ENCODE results near the gene CCR3.

CCR3 gene

GRCh38 chr3:46291046-46291445 lies 48.8 kb downstream of the CCR3 start:
- no peak overlapping the region for H3K9ac ChIP-seq (ENCODE audit: low read depth, low read length)
- H3K4me3 ChIP-seq (ENCODE audit: low read length): no peak overlapping the region
- H3K27me3 ChIP-seq (ENCODE audit: insufficient read depth, low read length): no peaks in the 10 kb centered on the region
- no peak overlapping the region for H3K27ac ChIP-seq (ENCODE audit: low read length)
- no peaks in the 10 kb centered on the region for H3K9me3 ChIP-seq (ENCODE audit: insufficient read depth, low read depth, low read length)
- H3K36me3 ChIP-seq (ENCODE audit: insufficient read depth, low read depth, low read length): no peaks in the 10 kb centered on the region
- no peaks in the 10 kb centered on the region for H3K4me1 ChIP-seq (ENCODE audit: insufficient read depth, low read length)

- H3K27ac ChIP-seq (ENCODE audit: low read length): no peak overlapping the region
- H3K4me3 ChIP-seq (ENCODE audit: low read length): no peak overlapping the region
- H3K36me3 ChIP-seq (ENCODE audit: insufficient read depth, low read depth, low read length): no peaks in the 10 kb centered on the region
- H3K9ac ChIP-seq (ENCODE audit: low read depth, low read length): no peak overlapping the region
- H3K4me1 ChIP-seq (ENCODE audit: insufficient read depth, low read length): no peaks in the 10 kb centered on the region
- H3K9me3 ChIP-seq (ENCODE audit: insufficient read depth, low read depth, low read length): no peaks in the 10 kb centered on the region
- no peaks in the 10 kb centered on the region for H3K27me3 ChIP-seq (ENCODE audit: insufficient read depth, low read length)
Measured at GRCh38 chr3:46293035-46293724, 50.9 kb downstream of the CCR3 start.

GRCh38 chr3:46293991-46294833 lies 52.0 kb downstream of the CCR3 start:
- Histone ChIP-seq H3K4me1 (ENCODE audit: insufficient read depth, low read length) (no peaks in the 10 kb centered on the region), H3K9ac (ENCODE audit: low read depth, low read length) (no peak overlapping the region), H3K4me3 (ENCODE audit: low read length) (no peak overlapping the region)

GRCh38 chr3:46296826-46297225 lies 54.6 kb downstream of the CCR3 start:
- Histone ChIP-seq H3K4me3 (ENCODE audit: low read length) (no peak overlapping the region), H3K27ac (ENCODE audit: low read length) (no peak overlapping the region), H3K27me3 (ENCODE audit: insufficient read depth, low read length) (no peaks in the 10 kb centered on the region), H3K36me3 (ENCODE audit: insufficient read depth, low read depth, low read length) (no peaks in the 10 kb centered on the region), H3K9me3 (ENCODE audit: insufficient read depth, low read depth, low read length) (no peaks in the 10 kb centered on the region), H3K4me1 (ENCODE audit: insufficient read depth, low read length) (no peaks in the 10 kb centered on the region), H3K9ac (ENCODE audit: low read depth, low read length) (no peak overlapping the region)

More at GRCh38 chr3:46293991-46294833, 52.0 kb downstream of the CCR3 start:
- no peaks in the 10 kb centered on the region for H3K36me3 ChIP-seq (ENCODE audit: insufficient read depth, low read depth, low read length)
- no peaks in the 10 kb centered on the region for H3K9me3 ChIP-seq (ENCODE audit: insufficient read depth, low read depth, low read length)
- no peaks in the 10 kb centered on the region for H3K27me3 ChIP-seq (ENCODE audit: insufficient read depth, low read length)
- no peak overlapping the region for H3K27ac ChIP-seq (ENCODE audit: low read length)

- H3K9me3 ChIP-seq (ENCODE audit: insufficient read depth, low read depth, low read length): no peaks in the 10 kb centered on the region
- no peaks in the 10 kb centered on the region for H3K4me1 ChIP-seq (ENCODE audit: insufficient read depth, low read length)
- no peak overlapping the region for H3K4me3 ChIP-seq (ENCODE audit: low read length)
- no peaks in the 10 kb centered on the region for H3K36me3 ChIP-seq (ENCODE audit: insufficient read depth, low read depth, low read length)
- no peaks in the 10 kb centered on the region for H3K27me3 ChIP-seq (ENCODE audit: insufficient read depth, low read length)
- no peak overlapping the region for H3K9ac ChIP-seq (ENCODE audit: low read depth, low read length)
- no peak overlapping the region for H3K27ac ChIP-seq (ENCODE audit: low read length)
Measured at GRCh38 chr3:46297658-46298423, 55.6 kb downstream of the CCR3 start.

GRCh38 chr3:46298871-46299607 lies 56.8 kb downstream of the CCR3 start:
- no peaks in the 10 kb centered on the region for H3K9me3 ChIP-seq (ENCODE audit: insufficient read depth, low read depth, low read length)
- no peak overlapping the region for H3K9ac ChIP-seq (ENCODE audit: low read depth, low read length)
- H3K36me3 ChIP-seq (ENCODE audit: insufficient read depth, low read depth, low read length): no peaks in the 10 kb centered on the region
- H3K27me3 ChIP-seq (ENCODE audit: insufficient read depth, low read length): no peaks in the 10 kb centered on the region
- no peak overlapping the region for H3K4me3 ChIP-seq (ENCODE audit: low read length)
- H3K27ac ChIP-seq (ENCODE audit: low read length): no peak overlapping the region
- H3K4me1 ChIP-seq (ENCODE audit: insufficient read depth, low read length): no peaks in the 10 kb centered on the region

- H3K27me3 ChIP-seq (ENCODE audit: insufficient read depth, low read length): no peaks in the 10 kb centered on the region
- H3K36me3 ChIP-seq (ENCODE audit: insufficient read depth, low read depth, low read length): no peaks in the 10 kb centered on the region
- no peak overlapping the region for H3K4me3 ChIP-seq (ENCODE audit: low read length)
- no peaks in the 10 kb centered on the region for H3K4me1 ChIP-seq (ENCODE audit: insufficient read depth, low read length)
- no peak overlapping the region for H3K27ac ChIP-seq (ENCODE audit: low read length)
- no peak overlapping the region for H3K9ac ChIP-seq (ENCODE audit: low read depth, low read length)
- H3K9me3 ChIP-seq (ENCODE audit: insufficient read depth, low read depth, low read length): no peaks in the 10 kb centered on the region
Measured at GRCh38 chr3:46299608-46300460, 57.6 kb downstream of the CCR3 start.

GRCh38 chr3:46300461-46300789 lies 58.2 kb downstream of the CCR3 start:
- Histone ChIP-seq H3K27ac (ENCODE audit: low read length) (no peak overlapping the region), H3K4me1 (ENCODE audit: insufficient read depth, low read length) (no peaks in the 10 kb centered on the region), H3K9me3 (ENCODE audit: insufficient read depth, low read depth, low read length) (no peaks in the 10 kb centered on the region), H3K9ac (ENCODE audit: low read depth, low read length) (no peak overlapping the region), H3K36me3 (ENCODE audit: insufficient read depth, low read depth, low read length) (no peaks in the 10 kb centered on the region), H3K27me3 (ENCODE audit: insufficient read depth, low read length) (no peaks in the 10 kb centered on the region), H3K4me3 (ENCODE audit: low read length) (no peak overlapping the region)

GRCh38 chr3:46301122-46301835 lies 59.0 kb downstream of the CCR3 start:
- no peak overlapping the region for H3K9ac ChIP-seq (ENCODE audit: low read depth, low read length)
- no peaks in the 10 kb centered on the region for H3K4me1 ChIP-seq (ENCODE audit: insufficient read depth, low read length)
- H3K27me3 ChIP-seq (ENCODE audit: insufficient read depth, low read length): no peaks in the 10 kb centered on the region
- H3K4me3 ChIP-seq (ENCODE audit: low read length): no peak overlapping the region
- no peaks in the 10 kb centered on the region for H3K36me3 ChIP-seq (ENCODE audit: insufficient read depth, low read depth, low read length)
- H3K27ac ChIP-seq (ENCODE audit: low read length): no peak overlapping the region
- H3K9me3 ChIP-seq (ENCODE audit: insufficient read depth, low read depth, low read length): no peaks in the 10 kb centered on the region

GRCh38 chr3:46303240-46303639 lies 61.0 kb downstream of the CCR3 start:
- H3K4me3 ChIP-seq (ENCODE audit: low read length): no peak overlapping the region
- no peak overlapping the region for H3K9ac ChIP-seq (ENCODE audit: low read depth, low read length)
- no peaks in the 10 kb centered on the region for H3K36me3 ChIP-seq (ENCODE audit: insufficient read depth, low read depth, low read length)
- H3K27ac ChIP-seq (ENCODE audit: low read length): no peak overlapping the region
- H3K9me3 ChIP-seq (ENCODE audit: insufficient read depth, low read depth, low read length): no peaks in the 10 kb centered on the region
- no peaks in the 10 kb centered on the region for H3K4me1 ChIP-seq (ENCODE audit: insufficient read depth, low read length)
- no peaks in the 10 kb centered on the region for H3K27me3 ChIP-seq (ENCODE audit: insufficient read depth, low read length)

All from iPS-20b (cell line).